K562 (cell line): ENCODE data around the gene SLC12A6. TPM values are rescaled to one million over a fixed set of nuclear protein-coding genes. Genes with fewer than 3 reads are reported as not detected.

Source experiments
- BDP1 ChIP-seq: IDR thresholded peaks from 3 replicates; pipeline ENCODE4 v1.6.1; 2011; ENCODE audit not compliant: insufficient read length, insufficient read depth
- CTBP1 ChIP-seq: fragments of 450-650 bp; IDR thresholded peaks from 2 replicates; pipeline ENCODE4 v1.6.1; 2016; ENCODE audit warnings: borderline replicate concordance
- ETS2 ChIP-seq: IDR thresholded peaks from 2 replicates; pipeline ENCODE4 v1.6.1; 2016; ENCODE audit warnings: borderline replicate concordance, missing genetic modification characterization, mild to moderate bottlenecking, moderate library complexity, missing compliant biosample characterization; ENCODE audit not compliant: poor library complexity, severe bottlenecking
- GATA2 ChIP-seq: sonication (generic); formaldehyde crosslinking; IDR thresholded peaks from 2 replicates; pipeline ENCODE4 v1.4.0; 2020; ENCODE audit warnings: mild to moderate bottlenecking, missing genetic modification reagents
- GATAD2A ChIP-seq: fragments of 450-650 bp; IDR thresholded peaks from 2 replicates; pipeline ENCODE4 v1.6.1; 2017
- GTF2B ChIP-seq: IDR thresholded peaks from 2 replicates; pipeline ENCODE4 v1.6.1; 2011; ENCODE audit not compliant: insufficient read length; ENCODE audit errors: extremely low read depth
- HDGF ChIP-seq: fragments of 450-650 bp; IDR thresholded peaks from 2 replicates; pipeline ENCODE4 v1.6.1; 2016
- HNRNPH1 ChIP-seq: fragments of 200-400 bp; formaldehyde crosslinking; optimal IDR thresholded peaks from 2 replicates; pipeline ENCODE3; 2017; ENCODE audit warnings: low read depth, mild to moderate bottlenecking, low read length, moderate library complexity
- HOXB6 ChIP-seq: fragments of 250-450 bp; sonication (Bioruptor Pico); IDR thresholded peaks from 2 replicates; pipeline ENCODE4 v1.5.1; 2022; ENCODE audit warnings: mild to moderate bottlenecking, borderline replicate concordance
- L3MBTL2 ChIP-seq: fragments of 450-650 bp; IDR thresholded peaks from 2 replicates; pipeline ENCODE4 v1.6.1; 2016; ENCODE audit warnings: mild to moderate bottlenecking, moderate library complexity
- MLLT1 ChIP-seq, 2 experiments: fragments of 450-650 bp; IDR thresholded peaks; 2 replicates each; pipeline ENCODE4 v1.6.1; 2016
- NFE2 ChIP-seq: IDR thresholded peaks from 2 replicates; pipeline ENCODE4 v1.6.1; 2014; ENCODE audit warnings: antibody characterized with exemption, low read depth
- NFRKB ChIP-seq: fragments of 450-650 bp; IDR thresholded peaks from 2 replicates; pipeline ENCODE4 v1.6.1; 2016; ENCODE audit warnings: low read depth
- SP1 ChIP-seq: sonication (generic); formaldehyde crosslinking; IDR thresholded peaks from 2 replicates; pipeline ENCODE4 v1.8.1; 2022; ENCODE audit warnings: mild to moderate bottlenecking, missing genetic modification reagents
- TEAD1 ChIP-seq, 2 experiments: fragments of 450-650 bp in 1 of 2; sonication (generic) in 1 of 2; formaldehyde crosslinking; IDR thresholded peaks; 2 replicates each; pipeline versions ENCODE4 v1.4.0 to v1.8.0; 2020 to 2022; ENCODE audit warnings: mild to moderate bottlenecking in 2 of 2, missing genetic modification reagents in 1 of 2
- ZNF140 ChIP-seq: fragments of 250-450 bp; sonication (Bioruptor Pico); IDR thresholded peaks from 2 replicates; pipeline ENCODE4 v1.8.0; 2021; ENCODE audit warnings: moderate library complexity, mild to moderate bottlenecking, inconsistent platforms
- ZNF398 ChIP-seq: fragments of 250-450 bp; sonication (Bioruptor Pico); IDR thresholded peaks from 2 replicates; pipeline ENCODE4 v1.8.0; 2021; ENCODE audit warnings: moderate library complexity, mild to moderate bottlenecking, inconsistent platforms
- ZNF740 ChIP-seq, 3 experiments: fragments of 200-800 bp in 1 of 3; sonication (Bioruptor generic) in 1 of 3; sonication (generic) in 1 of 3; formaldehyde crosslinking in 1 of 3; IDR thresholded peaks; 2 replicates each; pipeline versions ENCODE4 v1.6.1 to v1.8.0; 2016 to 2022; ENCODE audit warnings: mild to moderate bottlenecking in 2 of 3, missing compliant biosample characterization in 2 of 3, missing genetic modification characterization in 2 of 3, missing genetic modification reagents in 1 of 3
- polyA plus RNA-seq, 8 experiments: library from polyadenylated mRNA; depleted of rRNA in 4 of 8; stranded (reverse) in 5 of 8; unstranded in 3 of 8; fragments of >200 nt; fragmentation: Nextera tagmentation in 2 of 8; fragmentation: Illumina TruSeq in 1 of 8; extraction: Ambion mirVana in 2 of 8; extraction: Trizol in 1 of 8; gene quantifications; 2 replicates each; pipeline versions ENCODE4 v1.2.1 to v1.2.3, GENCODE V29; 2011 to 2014; ENCODE audit warnings: inconsistent platforms in 1 of 8, missing spikeins in 1 of 8
- total RNA-seq, 7 experiments: library from RNA; depleted of rRNA in 6 of 7; stranded (reverse); fragments of >200 nt in 6 of 7; fragmentation: Illumina TruSeq in 2 of 7; extraction: Trizol in 2 of 7; gene quantifications; 2 replicates each; pipeline versions ENCODE4 v1.2.1 to v1.2.3, GENCODE V29; 2011 to 2021; ENCODE audit warnings: low replicate concordance in 1 of 7
- TF ChIP-seq, protein P1 (sequence below): fragments of 450-650 bp; IDR thresholded peaks from 2 replicates; pipeline ENCODE4 v1.6.1; 2016
- TF ChIP-seq, protein P2 (sequence below): fragments of 450-650 bp; IDR thresholded peaks from one replicate; pipeline ENCODE4 v1.6.1; 2018; ENCODE audit warnings: mild to moderate bottlenecking, moderate library complexity; ENCODE audit not compliant: partially characterized antibody

SLC12A6 gene
- total and polyA plus RNA-seq, 9 of the 15 experiments (the other 6 are each of a cell fraction or from before 2014, with no cell fraction given), result 1.4 to 16.4 (median 6.7) TPM

DNA sequence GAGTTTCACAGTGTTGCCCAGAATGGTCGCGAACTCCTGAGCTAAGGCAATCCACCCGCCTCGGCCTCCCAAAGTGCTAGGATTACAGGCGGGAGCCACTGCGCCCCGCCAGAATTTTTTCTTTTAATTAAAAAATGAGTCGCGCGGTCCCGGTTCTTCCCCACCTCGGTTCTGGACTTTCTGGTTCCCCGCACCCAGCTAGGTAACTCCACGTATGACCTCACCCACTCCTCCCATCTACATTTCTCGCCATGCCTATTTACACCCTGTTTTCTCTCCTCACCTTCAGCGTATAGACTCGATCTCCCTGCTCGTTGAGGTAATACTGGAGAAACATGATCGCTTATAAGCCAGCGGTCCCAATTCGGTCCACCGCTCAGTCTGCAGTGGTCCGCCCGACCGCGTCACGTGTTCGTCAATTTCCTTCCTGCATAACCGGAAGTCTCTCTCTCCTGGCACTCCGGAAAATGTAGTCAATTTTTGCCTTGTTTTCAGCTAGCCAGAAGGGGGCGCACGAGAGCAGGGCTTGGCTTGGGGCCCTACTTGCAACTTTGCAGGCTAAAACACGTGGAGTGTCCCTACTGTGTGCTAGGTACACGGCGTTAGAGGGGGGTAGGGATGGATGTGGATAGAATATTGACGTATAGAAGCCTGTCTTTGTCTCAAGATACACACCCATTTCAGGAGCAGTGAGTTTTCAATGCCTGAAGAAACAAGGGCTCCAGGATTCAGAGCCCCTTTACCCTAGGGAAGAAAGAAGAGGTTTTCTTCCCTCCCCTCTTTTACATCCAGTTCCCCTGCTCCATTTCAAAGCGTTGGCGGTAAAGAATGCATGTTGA, 5.4 kb upstream of the SLC12A6 start, which contains the start of the genes NOP10 and NUTM1 (continued):
- TF ChIP-seq MLLT1 (IDR thresholded peaks at IDR 0.05), result peak in 1 of 2 experiments; percentile 67; a peak in 1 of 4 replicates
- peak; percentile 93 for TF ChIP-seq L3MBTL2
- TF ChIP-seq ZNF140, result no peak
- TF ChIP-seq CTBP1, result peak; percentile 79; the same call in 1 of the 2 replicates
- TF ChIP-seq, protein P1, sequence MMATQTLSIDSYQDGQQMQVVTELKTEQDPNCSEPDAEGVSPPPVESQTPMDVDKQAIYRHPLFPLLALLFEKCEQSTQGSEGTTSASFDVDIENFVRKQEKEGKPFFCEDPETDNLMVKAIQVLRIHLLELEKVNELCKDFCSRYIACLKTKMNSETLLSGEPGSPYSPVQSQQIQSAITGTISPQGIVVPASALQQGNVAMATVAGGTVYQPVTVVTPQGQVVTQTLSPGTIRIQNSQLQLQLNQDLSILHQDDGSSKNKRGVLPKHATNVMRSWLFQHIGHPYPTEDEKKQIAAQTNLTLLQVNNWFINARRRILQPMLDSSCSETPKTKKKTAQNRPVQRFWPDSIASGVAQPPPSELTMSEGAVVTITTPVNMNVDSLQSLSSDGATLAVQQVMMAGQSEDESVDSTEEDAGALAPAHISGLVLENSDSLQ, result peak; percentile 46
- no peak for TF ChIP-seq HDGF
- 0 out of 2 replicates have a peak, but pooled peaks have one; percentile 32 for TF ChIP-seq NFE2
- no peak for TF ChIP-seq BDP1
- peak; percentile 79; the same call in 1 of the 2 replicates for TF ChIP-seq NFRKB
- TF ChIP-seq, protein P2, sequence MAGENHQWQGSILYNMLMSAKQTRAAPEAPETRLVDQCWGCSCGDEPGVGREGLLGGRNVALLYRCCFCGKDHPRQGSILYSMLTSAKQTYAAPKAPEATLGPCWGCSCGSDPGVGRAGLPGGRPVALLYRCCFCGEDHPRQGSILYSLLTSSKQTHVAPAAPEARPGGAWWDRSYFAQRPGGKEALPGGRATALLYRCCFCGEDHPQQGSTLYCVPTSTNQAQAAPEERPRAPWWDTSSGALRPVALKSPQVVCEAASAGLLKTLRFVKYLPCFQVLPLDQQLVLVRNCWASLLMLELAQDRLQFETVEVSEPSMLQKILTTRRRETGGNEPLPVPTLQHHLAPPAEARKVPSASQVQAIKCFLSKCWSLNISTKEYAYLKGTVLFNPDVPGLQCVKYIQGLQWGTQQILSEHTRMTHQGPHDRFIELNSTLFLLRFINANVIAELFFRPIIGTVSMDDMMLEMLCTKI, result no peak
- no peak for TF ChIP-seq GATA2
- peak in 1 of 2 experiments; percentile 43; a peak in 1 of 4 replicates for TF ChIP-seq TEAD1 (CRISPR knock-in tag; IDR thresholded peaks at IDR 0.05)
- TF ChIP-seq SP1 (CRISPR knock-in tag), result peak; percentile 83
- TF ChIP-seq ETS2 (tag), result no peak
- no peak for TF ChIP-seq ZNF398 (CRISPR knock-in tag)
- 0 out of 2 replicates have a peak, but pooled peaks have one; percentile 16 for TF ChIP-seq GATAD2A
- no peak for TF ChIP-seq ZNF740 (CRISPR knock-in tag; IDR thresholded peaks at IDR 0.05)
- TF ChIP-seq ZNF740 (tag; IDR thresholded peaks at IDR 0.05), result no peak
- TF ChIP-seq GTF2B, result no peak
- no peak for TF ChIP-seq HNRNPH1
- TF ChIP-seq HOXB6 (CRISPR knock-in tag), result no peak
